GM23248 (cell line): Measurements from ENCODE around the gene SUSD6.

Experiments
- EZH2 ChIP-seq: fragments of 200-600 bp; sonication (generic); IDR thresholded peaks from 2 replicates; pipeline ENCODE4 v1.6.1; 2018; ENCODE audit warnings: antibody characterized with exemption, mild to moderate bottlenecking; ENCODE audit not compliant: insufficient read depth, poor library complexity, severe bottlenecking
- EZH2phosphoT487 ChIP-seq: fragments of 200-600 bp; sonication (generic); IDR thresholded peaks from 2 replicates; pipeline ENCODE4 v1.6.1; 2018; ENCODE audit warnings: antibody characterized with exemption, moderate library complexity, mild to moderate bottlenecking, low read depth; ENCODE audit not compliant: insufficient read depth

GRCh38 chr14:69567563-69567962 is 43.8 kb upstream of the SUSD6 start:
- TF ChIP-seq EZH2 (no peak), EZH2phosphoT487 (no peak)
